Measurements from ENCODE around the gene EEA1. TPM values are rescaled to one million over a fixed set of nuclear protein-coding genes. Genes with fewer than 3 reads are reported as not detected.

EEA1 gene
- total and polyA plus RNA-seq, 10 donors, result 2.3 to 31.2 (median 20.8) TPM

- intact Hi-C loops (cut with DNase I; ENCODE audit: low total_unique reads), result no loop called here
- TF ChIP-seq POLR2A (IDR thresholded peaks at IDR 0.05) (no peak), POLR2AphosphoS5 (IDR thresholded peaks at IDR 0.05) (no peak), CTCF (IDR thresholded peaks at IDR 0.05 in 8 of 11, conservative IDR thresholded peaks at IDR 0.05 in 3 of 11) (no peak)
- Histone ChIP-seq H3K4me3 (no peak overlapping the region), H3K27me3 (replicated peaks in 1 of 7) (no peaks in the 10 kb centered on the region), H3K36me3 (no peaks in the 10 kb centered on the region), H3K4me1 (peaks cover 0 to 42% (median 13%) of the 10 kb centered on the region in 6 donors), H3K27ac (no peak overlapping the region), H3K9me3 (no peaks in the 10 kb centered on the region)
- no peak for DNase-seq
- 18 to 66% (median 50%) methylated on average over 1 of the region's 1 CpG for WGBS, 5 donors
These were observed 7.2 kb downstream of the EEA1 start for GRCh38 chr12:92921877-92922276.

- Histone ChIP-seq H3K9me3 (no peaks in the 10 kb centered on the region), H3K4me1 (peaks cover 0 to 30% (median 10%) of the 10 kb centered on the region in 6 donors), H3K4me3 (no peak overlapping the region), H3K36me3 (no peaks in the 10 kb centered on the region), H3K27ac (no peak overlapping the region), H3K27me3 (replicated peaks in 1 of 7) (no peaks in the 10 kb centered on the region)
- no peak for DNase-seq
- WGBS, 5 donors, result 89 to 99% (median 96%) methylated on average over 2 of the region's 2 CpGs
- intact Hi-C loops (cut with DNase I; ENCODE audit: low total_unique reads), result no loop called here
- TF ChIP-seq POLR2A (IDR thresholded peaks at IDR 0.05) (no peak), CTCF (IDR thresholded peaks at IDR 0.05 in 8 of 11, conservative IDR thresholded peaks at IDR 0.05 in 3 of 11) (no peak), POLR2AphosphoS5 (IDR thresholded peaks at IDR 0.05) (no peak)
These were observed 13.7 kb downstream of the EEA1 start for GRCh38 chr12:92915365-92915764.

- H3K4me3 ChIP-seq, result no peak overlapping the region
- intact Hi-C loops (cut with DNase I; ENCODE audit: low total_unique reads), result no loop called here
- TF ChIP-seq POLR2AphosphoS5 (IDR thresholded peaks at IDR 0.05) (no peak), POLR2A (IDR thresholded peaks at IDR 0.05) (no peak), CTCF (IDR thresholded peaks at IDR 0.05 in 8 of 11, conservative IDR thresholded peaks at IDR 0.05 in 3 of 11) (no peak)
- H3K27me3 ChIP-seq (replicated peaks in 1 of 7), result no peaks in the 10 kb centered on the region
- H3K36me3 ChIP-seq, result peaks cover 0 to 4% (median 0%) of the 10 kb centered on the region in 6 donors
- peaks cover 0 to 6% (median 2%) of the 10 kb centered on the region in 8 donors for H3K9me3 ChIP-seq
- no peak overlapping the region for H3K27ac ChIP-seq
- H3K4me1 ChIP-seq, result peaks cover 0 to 30% (median 10%) of the 10 kb centered on the region in 6 donors
- WGBS, 5 donors, result 85 to 97% (median 91%) methylated on average over 4 of the region's 4 CpGs
- no peak for DNase-seq
These were observed 14.9 kb downstream of the EEA1 start for GRCh38 chr12:92914170-92914569.

- peaks cover 0 to 41% (median 15%) of the 10 kb centered on the region in 6 donors for H3K4me1 ChIP-seq
- no peak overlapping the region for H3K4me3 ChIP-seq
- H3K27me3 ChIP-seq (replicated peaks in 1 of 7), result no peaks in the 10 kb centered on the region
- peak overlapping the region in 1 of 8 donors; percentile 50 for H3K27ac ChIP-seq
- peaks cover 0 to 4% (median 0%) of the 10 kb centered on the region in 6 donors for H3K36me3 ChIP-seq
- intact Hi-C loops (cut with DNase I; ENCODE audit: low total_unique reads), result no loop called here
- 95 to 100% (median 99%) methylated on average over 2 of the region's 2 CpGs for WGBS, 5 donors
- TF ChIP-seq POLR2AphosphoS5 (IDR thresholded peaks at IDR 0.05) (no peak), POLR2A (IDR thresholded peaks at IDR 0.05) (no peak), CTCF (IDR thresholded peaks at IDR 0.05 in 8 of 11, conservative IDR thresholded peaks at IDR 0.05 in 3 of 11) (no peak)
- DNase-seq, result no peak
- peaks cover 0 to 12% (median 9%) of the 10 kb centered on the region in 8 donors for H3K9me3 ChIP-seq
These were observed 16.4 kb downstream of the EEA1 start for GRCh38 chr12:92912672-92913071.
